NCI-H82 treated with DMSO at 0.1 percent for 48 hours (cell line): ENCODE data around the gene MARK2.
A peak's percentile ranks its signal among the peaks of the same experiment; 100 is the strongest.
"Not testable (repeated sequence)": the region's sequence is repeated elsewhere in the genome, so short reads cannot be mapped to it uniquely, and the experiment has no call there.

Source experiments
- DNase-seq: peaks from one replicate; lab custom pipeline; 2025; ENCODE audit not compliant: unreplicated experiment; lab: John Stamatoyannopoulos, UW

Gene MARK2

DNA sequence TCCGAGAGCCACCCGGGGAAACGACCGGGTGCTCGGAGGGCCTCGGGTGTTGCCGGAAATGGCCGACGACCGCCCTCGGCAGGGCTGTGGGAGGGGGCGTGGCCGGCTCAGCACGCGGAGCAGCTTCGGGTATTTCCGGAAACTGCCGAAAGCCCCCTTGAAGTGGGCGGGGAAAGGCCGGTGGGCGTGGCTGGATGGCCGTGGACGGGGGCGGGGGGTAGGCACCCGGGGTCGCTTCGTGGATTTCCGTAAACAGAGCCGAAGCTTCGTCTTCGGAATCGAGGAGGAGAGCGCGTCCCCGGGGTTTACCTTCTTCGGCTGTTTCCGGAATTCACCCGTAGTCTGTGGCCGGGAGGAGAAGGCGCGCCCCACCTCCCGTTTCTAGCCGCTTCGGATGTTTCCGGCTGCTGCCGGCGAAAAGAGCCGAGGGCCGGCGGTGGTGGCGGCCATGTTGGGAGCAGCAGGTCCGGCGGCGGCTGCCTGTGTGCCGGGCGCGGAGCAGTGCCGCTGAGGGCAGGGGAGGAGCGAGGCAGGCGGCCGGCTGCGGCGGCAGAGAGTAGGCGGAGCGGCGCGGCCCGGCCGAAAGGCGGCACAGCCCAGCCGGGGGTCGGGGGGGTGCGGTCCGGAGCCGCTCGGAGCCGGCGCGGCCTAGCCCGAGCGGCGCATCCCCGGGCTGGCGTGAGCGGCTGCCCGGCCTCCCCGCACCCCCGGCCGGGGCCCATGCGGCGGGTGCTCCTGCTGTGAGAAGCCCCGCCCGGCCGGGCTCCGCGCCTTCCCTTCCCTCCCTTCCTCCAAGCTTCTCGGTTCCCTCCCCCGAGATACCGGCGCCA lies at the start of gene MARK2:
MARK2 (plus strand) TSS at position 433 of the 830 bp plus-strand sequence; CDS start at position 830, 397 bp downstream.
- peak; percentile 91 for DNase-seq

DNA sequence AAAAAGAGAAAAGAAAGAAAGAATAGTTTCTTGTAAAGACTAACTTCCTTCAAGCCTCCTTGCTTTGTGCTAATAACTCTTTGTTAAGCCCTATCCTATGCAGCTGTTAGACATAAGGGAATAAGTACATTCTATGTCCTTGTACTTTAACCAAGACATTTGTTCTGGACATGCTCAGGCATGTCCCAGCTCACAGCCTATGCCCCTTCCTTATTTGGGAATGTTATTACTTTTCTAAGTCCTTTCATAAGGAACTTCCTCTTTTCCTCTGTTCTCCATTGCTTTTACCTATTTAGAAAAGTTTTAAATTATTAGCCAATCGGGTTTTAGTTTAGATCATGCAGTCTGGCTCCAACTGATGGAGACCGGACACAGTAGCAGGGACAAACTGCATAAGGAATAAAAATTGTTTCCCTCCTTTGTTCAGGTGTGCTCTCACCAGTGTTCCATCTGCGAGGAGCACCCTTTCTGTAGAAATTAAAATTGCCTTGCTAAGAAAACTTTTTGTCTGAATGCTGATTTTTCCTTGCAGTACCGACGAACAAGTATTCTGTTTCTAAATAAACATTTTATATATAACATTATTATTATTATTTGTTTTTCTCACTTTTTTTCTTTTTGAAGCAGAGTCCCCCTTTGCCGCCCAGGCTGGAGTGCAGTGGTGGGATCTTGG lies 47.3 kb upstream of the MARK2 start:
- no peak for DNase-seq

DNA sequence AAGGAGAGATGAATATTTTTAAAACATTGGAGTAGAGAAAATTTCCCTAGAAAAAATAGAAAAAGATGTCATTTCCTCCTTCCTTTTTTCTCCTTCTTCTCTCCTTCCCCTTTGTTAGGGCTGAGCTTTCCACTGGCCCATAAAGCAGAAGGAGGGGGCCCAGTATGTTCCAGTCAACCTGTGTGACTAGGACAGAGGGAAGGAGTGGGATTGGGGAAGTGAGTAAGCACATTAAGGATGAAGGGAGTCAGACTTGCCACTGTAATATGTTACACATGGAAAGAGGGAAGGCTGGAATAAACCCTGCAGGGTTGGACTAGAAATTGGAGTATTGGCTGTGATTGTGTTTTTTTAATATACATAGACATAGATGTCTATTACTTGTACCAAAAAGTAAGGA lies 45.7 kb upstream of the MARK2 start:
- no peak for DNase-seq

DNA sequence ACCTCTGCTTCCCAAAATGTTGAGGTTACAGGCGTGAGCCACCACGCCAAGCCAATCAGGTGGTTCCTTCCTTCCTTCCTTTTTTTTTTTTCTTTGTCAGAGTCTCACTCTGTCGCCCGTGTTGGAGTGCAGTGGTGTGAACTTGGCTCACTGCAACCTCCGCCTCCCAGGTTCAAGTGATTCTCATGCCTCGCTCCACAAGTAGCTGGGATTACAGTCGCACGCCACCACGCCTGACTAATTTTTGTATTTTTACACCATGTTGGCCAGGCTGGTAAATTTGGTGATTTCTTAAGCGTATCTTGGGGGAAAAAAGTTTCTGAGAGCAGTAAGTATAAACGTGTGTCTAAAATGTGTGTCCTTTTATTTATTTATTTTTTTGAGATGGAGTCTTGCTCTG lies 43.8 kb upstream of the MARK2 start:
- DNase-seq = no peak

DNA sequence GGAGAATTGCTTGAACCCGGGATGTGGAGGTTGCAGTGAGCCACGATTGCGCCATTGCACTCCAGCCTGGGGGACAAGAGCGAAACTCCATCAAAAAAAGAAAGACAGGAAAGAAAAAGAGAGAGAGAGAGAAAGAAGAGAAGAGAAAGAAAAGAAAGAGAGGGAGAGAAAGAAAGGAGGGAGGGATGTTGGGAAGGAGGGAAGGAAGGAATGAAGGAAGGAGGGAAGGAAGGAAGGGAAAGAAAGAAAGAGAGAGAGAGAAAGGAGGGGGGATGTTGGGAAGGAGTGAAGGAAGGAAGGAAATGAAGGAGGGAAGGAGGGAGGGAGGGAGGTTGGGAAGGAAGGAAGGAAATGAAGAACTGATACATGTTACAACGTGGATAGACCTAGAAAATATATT lies 38.0 kb upstream of the MARK2 start:
- DNase-seq = no peak

DNA sequence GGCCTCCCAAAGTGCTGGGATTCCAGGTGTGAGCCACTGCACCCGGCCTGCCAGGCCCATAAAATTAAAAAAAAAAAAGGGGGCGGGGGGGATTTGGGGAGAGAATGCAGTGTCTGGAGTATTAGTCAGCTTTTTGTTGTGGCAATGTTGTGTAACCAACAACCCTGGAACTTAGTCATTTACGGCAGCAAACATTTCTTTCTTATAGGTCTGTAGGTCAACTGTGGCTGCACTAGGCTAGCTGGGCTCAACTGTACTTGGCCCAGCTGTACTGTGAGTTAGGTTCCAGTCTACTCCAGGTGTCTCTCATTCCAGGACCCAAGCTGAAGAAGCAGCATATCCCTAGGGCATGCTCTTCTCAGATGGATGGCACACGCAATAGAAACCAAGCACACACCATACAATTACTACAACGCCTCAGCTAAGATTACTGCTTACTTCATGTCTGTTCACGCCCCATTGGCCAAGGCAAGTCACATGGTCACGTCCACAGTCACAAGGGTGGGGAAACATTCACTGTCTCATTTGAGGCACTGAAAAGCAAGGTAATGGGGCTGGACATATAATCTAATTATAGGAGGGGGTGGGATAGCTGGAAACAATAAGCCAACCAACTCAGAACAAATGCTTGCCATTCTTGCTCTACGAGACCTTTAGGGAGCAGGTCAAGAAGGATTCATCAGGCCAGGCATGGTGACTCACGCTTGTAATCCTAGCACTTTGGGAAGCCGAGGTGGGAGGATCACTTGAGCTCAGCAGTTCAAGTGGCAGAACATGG lies 36.1 kb upstream of the MARK2 start:
- peak; percentile 36 for DNase-seq

DNA sequence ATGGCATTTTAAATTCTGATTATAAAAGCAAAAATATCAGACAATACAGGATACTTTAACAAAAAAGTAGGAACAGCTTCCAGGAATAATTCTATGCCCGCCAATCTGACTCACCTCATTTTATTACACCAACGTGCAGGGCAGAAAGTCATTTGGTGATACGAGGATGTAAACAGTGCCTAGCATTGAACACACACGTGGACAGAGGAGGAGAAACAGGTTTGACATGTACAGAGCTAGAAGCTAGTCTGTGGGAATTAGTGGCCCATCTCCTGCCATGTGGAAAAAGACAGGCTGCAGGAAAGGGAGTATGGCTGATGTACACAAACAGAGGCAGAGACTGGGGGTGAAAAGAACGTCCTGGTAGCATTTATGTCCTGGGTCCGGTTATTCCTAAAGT lies 34.7 kb upstream of the MARK2 start:
- no peak for DNase-seq

DNA sequence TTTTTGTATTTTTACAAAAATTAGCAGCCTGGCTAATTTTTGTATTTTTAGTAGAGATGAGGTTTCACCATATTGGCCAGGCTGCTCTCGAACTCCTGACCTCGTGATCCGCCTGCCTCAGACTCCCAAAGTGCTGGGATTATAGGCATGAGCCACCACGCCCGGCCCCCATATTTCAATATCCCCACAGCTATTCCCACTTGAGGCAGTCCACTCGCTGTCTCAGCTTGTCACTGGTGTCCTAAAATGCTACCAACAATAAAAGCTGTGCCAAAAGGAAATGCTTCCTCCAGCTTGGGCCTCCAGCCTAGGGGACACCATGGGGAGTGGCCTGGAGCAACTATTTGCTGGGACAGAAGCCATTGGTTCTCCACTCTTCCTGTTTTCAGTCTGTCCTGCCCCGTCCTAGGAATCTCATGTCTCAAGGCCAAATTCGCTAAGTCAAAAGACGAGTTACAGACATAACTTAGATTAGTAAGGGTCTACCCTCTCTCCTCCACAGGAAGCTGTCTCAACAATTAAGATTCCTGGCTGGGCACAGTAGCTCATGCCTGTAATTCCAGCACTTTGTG lies 33.0 kb upstream of the MARK2 start:
- no peak for DNase-seq

DNA sequence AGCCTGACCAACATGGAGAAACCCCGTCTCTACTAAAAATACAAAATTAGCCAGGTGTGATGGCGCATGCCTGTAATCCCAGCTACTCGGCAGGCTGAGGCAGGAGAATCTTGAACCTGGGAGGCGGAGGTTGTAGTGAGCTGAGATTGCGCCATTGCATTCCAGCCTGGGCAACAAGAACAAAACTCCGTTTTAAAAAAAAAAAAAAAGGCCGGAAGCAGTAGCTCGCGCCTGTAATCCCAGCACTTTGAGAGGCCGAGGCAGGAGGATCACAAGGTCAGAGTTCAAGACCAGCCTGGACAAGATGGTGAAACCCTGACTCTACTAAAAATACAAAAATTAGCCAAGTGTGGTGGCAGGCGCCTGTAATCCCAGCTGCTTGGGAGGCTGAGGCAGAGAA lies 28.5 kb upstream of the MARK2 start:
- not testable (repeated sequence) for DNase-seq

DNA sequence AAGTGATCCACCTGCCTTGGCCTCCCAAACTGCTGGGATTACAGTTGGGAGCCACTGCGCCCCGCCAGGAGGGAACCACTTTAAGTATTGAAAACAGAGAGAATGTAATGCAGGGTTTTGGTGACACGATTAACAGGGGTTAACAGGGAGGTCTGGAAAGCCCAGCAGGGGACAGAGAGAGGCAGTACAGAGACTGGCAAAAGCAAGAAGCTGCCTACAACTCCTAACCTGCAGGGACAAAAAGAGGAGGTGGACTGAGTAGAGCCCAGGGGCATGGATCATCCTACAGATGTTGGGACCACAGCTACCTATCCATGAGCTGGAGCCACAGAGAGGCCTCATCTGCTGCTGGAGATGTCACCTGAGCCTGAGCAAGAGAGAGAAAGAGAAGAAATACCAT lies 27.4 kb upstream of the MARK2 start:
- no peak for DNase-seq

DNA sequence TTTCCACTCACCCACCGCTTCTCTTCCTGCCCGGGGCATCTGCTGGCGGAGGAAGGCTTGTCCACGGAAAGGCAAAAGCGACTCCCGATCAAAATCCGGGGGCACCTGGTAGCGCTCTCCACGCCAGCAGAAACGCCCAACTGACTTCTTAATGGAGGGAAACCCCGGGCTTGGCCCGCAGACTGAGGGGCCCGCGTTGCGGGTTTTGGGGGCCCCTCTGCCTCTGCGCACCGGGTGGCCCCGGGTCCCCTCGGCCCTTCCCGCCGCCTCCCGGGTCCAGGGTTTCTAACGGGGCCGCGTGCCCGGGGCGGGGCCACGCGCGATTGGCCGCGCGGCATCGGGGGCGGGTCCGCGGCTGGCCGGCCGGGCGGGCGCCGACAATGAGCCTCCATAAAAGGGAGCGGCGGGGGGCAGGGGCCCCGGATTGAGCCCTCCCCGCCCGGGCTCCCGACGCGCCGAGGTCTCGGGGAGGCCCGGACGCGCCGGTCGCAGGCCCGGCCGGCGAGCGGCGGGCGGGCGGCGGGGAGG lies 25.8 kb upstream of the MARK2 start, which contains the start of gene SPINDOC:
SPINDOC (plus strand) TSS at position 422 of the 528 bp plus-strand sequence. CDS start 231 bp downstream, outside the sequence.
- DNase-seq = peak; percentile 29

DNA sequence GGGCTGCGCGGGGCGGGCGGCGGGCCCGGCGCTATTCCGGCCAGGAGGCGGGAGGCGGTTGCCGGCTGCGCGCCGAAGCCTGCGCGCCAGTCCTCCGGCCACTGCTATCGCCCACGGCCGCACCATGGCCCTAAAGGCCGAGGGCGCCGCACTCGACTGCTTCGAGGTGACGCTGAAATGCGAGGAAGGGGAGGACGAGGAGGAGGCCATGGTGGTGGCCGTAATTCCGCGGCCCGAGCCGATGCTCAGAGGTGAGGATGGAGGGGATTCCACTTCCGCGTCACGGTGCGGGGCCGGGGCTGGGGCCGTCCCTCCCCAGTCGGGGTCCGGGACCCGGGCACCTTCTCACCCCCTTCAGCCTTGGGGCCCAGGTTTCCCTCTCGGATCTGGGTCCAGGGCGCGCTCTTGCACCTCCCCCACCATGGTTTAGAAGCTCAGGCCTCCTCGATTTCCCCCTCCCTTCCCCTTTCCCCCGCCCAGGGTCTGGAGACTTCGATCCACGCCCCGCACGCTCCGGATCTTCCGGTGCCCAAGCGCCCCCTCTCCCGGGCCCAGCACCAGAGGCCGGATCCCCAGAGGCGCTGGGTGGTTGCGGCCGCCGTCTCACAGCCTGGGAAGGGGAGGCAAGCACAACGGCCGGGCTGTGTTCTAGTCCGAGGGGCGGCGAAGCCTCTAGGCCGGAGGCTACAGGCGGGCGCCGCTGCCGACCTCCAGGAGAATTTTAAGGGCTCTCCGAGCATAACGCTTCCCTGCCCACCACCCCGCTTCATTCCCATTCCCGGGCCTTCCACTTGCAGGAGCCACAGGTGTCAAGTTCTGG lies 25.1 kb upstream of the MARK2 start:
- DNase-seq = no peak

DNA sequence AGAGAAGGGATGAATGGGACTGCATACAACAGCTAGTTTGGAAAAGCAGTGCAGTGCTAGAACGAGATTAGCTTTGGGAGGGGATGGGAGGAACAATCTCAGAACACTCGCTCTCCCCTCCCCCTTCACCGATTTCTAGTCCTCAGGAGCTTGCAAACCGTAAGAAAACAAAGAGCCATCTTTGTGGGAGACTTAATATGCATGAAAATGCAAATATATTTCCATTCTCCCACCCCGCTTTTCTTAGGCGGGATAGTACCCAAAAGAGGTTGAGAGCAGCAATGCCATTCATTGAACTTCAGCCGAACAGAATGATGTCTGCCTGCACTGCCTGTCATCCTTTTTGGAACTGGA lies 24.6 kb upstream of the MARK2 start:
- DNase-seq = no peak

DNA sequence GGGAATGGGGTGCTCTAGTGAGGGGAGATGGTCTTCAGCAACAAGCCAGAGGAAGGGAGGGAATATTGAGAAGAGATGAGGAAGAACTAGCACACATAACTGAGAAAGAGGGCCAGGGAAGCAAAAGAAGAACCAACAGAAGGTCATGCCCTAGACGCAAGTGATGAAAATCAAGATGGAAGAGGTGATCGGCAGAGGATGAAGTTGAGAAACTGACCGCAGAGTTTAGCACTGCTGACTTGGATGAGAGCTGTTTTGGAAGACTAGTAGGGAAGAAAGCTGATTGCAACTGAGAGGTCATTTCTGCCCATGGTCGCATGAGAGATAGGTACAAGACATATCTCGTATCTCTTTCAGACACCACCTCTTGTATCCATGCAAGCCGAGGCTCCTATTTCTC lies 22.7 kb upstream of the MARK2 start:
- DNase-seq = no peak

DNA sequence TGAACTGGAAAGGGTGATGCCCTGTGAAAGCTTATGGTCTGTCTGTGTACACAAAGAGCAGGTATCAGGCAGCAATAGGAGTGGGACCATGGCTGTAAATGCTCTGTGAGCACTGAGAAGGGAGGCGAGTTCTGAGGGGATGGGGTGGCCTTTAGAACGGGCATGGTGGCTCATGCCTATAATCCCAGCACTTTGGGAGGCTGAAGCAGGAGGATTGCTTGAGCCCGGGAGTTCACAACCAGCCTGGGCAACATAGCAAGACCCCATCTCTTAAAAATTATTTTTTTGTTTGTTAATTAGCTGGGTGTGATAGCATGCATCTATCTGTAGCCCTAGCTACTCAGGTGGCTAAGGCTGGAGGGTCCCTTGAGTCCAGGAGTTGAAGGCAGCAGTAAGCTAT lies 22.2 kb upstream of the MARK2 start:
- no peak for DNase-seq

DNA sequence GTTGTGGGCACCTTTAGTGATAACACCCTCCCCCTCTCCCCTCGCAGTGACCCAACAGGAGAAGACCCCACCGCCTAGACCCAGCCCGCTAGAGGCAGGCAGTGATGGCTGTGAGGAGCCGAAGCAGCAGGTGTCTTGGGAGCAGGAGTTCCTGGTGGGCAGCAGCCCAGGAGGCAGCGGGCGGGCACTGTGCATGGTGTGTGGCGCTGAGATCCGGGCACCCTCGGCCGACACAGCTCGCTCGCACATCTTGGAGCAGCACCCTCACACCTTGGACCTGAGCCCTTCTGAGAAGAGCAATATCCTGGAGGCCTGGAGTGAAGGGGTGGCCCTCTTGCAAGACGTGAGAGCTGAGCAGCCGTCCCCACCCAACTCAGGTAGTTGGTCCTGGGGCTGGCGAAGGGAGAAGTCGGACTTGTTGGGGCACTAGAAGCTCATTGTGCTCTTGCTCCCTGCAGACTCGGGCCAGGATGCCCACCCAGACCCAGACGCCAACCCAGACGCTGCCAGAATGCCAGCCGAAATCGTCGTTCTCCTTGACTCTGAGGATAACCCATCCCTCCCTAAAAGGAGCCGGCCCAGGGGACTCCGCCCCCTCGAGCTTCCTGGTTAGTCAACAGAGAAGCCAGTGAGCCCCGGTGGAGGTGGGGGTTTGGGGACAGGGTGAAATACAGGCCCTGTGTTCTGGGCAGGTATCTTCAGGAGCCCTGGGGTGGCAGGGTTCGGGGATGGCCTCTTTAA lies 21.0 kb upstream of the MARK2 start:
- DNase-seq = no peak

DNA sequence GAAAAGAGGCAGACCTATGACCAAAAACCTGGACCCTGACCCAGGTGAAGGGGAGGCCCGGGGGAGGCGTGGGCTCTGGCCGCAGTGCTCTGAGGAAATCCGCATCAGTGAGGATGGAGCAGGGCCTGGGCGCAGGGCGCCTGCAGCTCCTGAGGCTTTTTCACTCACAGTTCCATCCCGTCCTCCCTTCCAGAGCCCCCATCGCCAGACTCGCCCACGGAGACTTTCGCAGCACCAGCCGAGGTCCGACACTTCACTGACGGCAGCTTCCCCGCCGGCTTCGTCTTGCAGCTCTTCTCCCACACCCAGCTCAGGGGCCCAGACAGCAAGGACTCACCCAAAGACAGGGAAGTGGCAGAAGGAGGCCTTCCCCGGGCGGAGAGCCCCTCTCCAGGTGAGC lies 20.3 kb upstream of the MARK2 start:
- no peak for DNase-seq

DNA sequence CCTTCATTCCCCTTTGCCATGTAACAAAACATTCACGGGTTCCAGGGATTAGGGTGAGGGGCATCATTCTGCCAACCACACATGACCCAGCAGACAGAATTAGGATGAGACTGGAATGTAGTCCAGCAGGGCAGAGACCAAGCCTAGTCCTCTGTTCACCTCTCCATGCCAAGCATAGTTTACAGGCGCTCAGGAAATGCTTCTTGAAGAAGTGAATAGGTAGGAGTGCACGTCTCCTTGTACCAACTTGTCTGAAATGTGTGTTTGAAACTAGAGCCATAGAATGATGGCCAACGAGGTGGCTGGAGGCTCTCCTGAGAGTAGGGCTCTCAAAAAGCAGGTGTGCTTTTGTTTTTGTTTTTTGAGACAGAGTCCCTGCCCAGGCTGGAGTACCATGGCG lies 17.5 kb upstream of the MARK2 start:
- no peak for DNase-seq

DNA sequence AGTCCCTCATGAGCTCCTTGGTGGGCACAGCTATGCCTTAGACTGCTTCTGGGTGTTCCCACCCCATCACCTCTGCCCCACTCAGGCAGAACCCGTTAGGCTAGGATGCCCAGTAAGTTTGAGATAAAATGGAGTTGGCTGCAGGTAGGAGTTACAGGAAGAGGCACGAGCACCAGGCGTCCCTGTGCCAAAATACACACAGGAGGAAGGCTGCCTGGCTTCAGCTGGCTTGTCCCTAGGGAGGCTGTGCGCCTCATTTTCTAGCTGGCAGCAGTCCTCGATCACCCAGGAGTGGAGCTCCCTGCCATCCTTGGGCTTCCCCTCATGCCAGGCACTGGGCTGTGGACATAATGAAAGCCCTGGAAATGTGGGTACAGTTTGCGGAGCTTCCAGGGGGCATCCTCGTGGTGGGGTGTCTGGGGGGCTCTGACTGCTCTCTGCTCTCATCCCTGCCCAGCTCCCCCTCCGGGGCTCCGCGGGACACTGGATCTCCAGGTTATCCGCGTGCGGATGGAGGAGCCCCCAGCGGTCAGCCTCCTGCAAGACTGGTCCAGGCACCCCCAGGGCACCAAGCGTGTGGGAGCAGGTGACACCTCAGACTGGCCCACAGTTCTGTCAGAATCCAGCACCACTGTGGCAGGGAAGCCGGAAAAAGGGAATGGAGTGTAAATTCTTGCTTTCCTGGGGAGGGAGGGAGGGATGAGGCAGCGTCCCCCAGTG lies 12.3 kb upstream of the MARK2 start:
- no peak for DNase-seq
